Measurements from ENCODE around the gene SLX4IP.

DNA sequence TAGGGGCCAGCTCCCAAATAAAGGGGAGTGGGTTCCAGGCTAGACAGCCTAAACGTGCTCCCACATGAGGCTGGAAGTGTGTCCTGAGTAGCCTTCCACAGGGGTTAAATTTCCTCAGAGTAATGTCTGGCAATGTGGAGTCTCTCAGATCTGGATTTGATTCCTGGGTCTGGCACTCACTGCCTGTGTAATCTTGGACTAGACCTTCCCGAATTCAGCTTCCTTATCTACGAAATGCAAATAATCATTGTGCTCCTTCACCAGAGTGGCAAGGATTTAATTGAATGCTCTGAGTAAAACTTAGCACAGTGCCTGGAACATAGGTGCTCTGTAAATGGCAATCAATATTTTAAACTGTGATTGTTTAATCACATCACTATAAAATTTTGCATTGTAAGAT is 114.4 kb downstream of the SLX4IP start:
- TF ChIP-seq, protein P1, sequence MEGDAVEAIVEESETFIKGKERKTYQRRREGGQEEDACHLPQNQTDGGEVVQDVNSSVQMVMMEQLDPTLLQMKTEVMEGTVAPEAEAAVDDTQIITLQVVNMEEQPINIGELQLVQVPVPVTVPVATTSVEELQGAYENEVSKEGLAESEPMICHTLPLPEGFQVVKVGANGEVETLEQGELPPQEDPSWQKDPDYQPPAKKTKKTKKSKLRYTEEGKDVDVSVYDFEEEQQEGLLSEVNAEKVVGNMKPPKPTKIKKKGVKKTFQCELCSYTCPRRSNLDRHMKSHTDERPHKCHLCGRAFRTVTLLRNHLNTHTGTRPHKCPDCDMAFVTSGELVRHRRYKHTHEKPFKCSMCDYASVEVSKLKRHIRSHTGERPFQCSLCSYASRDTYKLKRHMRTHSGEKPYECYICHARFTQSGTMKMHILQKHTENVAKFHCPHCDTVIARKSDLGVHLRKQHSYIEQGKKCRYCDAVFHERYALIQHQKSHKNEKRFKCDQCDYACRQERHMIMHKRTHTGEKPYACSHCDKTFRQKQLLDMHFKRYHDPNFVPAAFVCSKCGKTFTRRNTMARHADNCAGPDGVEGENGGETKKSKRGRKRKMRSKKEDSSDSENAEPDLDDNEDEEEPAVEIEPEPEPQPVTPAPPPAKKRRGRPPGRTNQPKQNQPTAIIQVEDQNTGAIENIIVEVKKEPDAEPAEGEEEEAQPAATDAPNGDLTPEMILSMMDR (IDR thresholded peaks at IDR 0.05; ENCODE audit: insufficient read depth, low read depth, low read length) = no peak
- TF ChIP-seq EZH2 (IDR thresholded peaks at IDR 0.05; ENCODE audit: insufficient read depth, low read length) = no peak

Measured in astrocyte (in vitro differentiated cells and primary cell).